GM19043 (cell line): Measurements from ENCODE around the gene STATH.
"Not testable (repeated sequence)": the region's sequence is repeated elsewhere in the genome, so short reads cannot be mapped to it uniquely, and the experiment has no call there.

ENCODE experiments used
- ATAC-seq: cut with Tn5 transposase; IDR thresholded peaks from one replicate; pipeline ENCODE4 v1.9.1; 2021; ENCODE audit warnings: low read depth; ENCODE audit not compliant: unreplicated experiment

STATH gene

GRCh38 chr4:70050138-70050537, 54.4 kb downstream of the STATH start, which contains the start of gene HTN1:
HTN1 (plus strand) TSS chr4:70050438; CDS start chr4:70053077, 2,639 bp downstream.
- not testable (repeated sequence) for ATAC-seq
